Measurements from ENCODE around the gene ANKRD23. TPM values are rescaled to one million over a fixed set of nuclear protein-coding genes. Genes with fewer than 3 reads are reported as not detected.
A peak's percentile ranks its signal among the peaks of the same experiment; 100 is the strongest.

Gene ANKRD23
- total and polyA plus RNA-seq, 4 donors = 2.6 to 14.4 (median 7.8) TPM

GRCh38 chr2:96884299-96885094, 40.7 kb upstream of the ANKRD23 start:
- peaks cover 2% of the 10 kb centered on the region for H3K36me3 ChIP-seq (ENCODE audit: control insufficient read depth, insufficient read depth, low read length)
- no peak overlapping the region for H3K27ac ChIP-seq (ENCODE audit: low read depth, low read length)
- H3K4me1 ChIP-seq (ENCODE audit: control insufficient read depth, insufficient read depth, low read length) = peaks cover 65% of the 10 kb centered on the region
- WGBS (ENCODE audit: insufficient coverage) = 90% methylated on average over 19 of the region's 19 CpGs
- no peak overlapping the region for H3K4me3 ChIP-seq (ENCODE audit: low read depth, low read length)
- H3K27me3 ChIP-seq (ENCODE audit: control insufficient read depth, insufficient read depth, low read length) = no peaks in the 10 kb centered on the region
- DNase-seq (ENCODE audit: low read depth in 4 of 6, low spot score in 6 of 6) = no peak
- H3K9me3 ChIP-seq (ENCODE audit: control insufficient read depth, insufficient read depth, low read length) = no peaks in the 10 kb centered on the region

- Histone ChIP-seq H3K27ac (ENCODE audit: low read depth, low read length) (no peak overlapping the region), H3K4me3 (ENCODE audit: low read depth, low read length) (no peak overlapping the region), H3K4me1 (ENCODE audit: control insufficient read depth, insufficient read depth, low read length) (peaks cover 68% of the 10 kb centered on the region), H3K9me3 (ENCODE audit: control insufficient read depth, insufficient read depth, low read length) (no peaks in the 10 kb centered on the region), H3K36me3 (ENCODE audit: control insufficient read depth, insufficient read depth, low read length) (peaks cover 2% of the 10 kb centered on the region), H3K27me3 (ENCODE audit: control insufficient read depth, insufficient read depth, low read length) (no peaks in the 10 kb centered on the region)
- 86% methylated on average over 5 of the region's 9 CpGs for WGBS (ENCODE audit: insufficient coverage)
- no peak for DNase-seq (ENCODE audit: low read depth in 4 of 6, low spot score in 6 of 6)
Measured at GRCh38 chr2:96883306-96883705, 39.5 kb upstream of the ANKRD23 start.

DNA sequence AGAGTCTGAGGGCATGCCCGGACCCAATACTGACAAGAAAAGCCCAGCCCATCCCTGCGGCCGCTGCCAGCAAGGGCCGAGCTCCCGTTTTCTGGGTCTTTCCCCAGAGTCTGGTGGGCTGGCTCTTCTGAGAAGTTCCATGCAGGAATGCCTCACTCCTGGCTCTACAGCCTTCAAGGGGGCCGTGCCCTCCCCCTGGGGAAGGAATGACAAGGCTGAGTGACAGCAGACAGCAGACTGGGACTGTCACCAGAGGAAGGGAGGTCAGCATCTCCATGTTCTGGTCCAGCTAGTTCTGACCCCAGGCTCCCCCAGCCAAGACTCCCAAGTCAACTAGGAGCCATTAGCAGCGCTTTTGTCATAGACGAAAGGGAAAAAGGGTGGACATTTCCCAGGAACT, 39.1 kb upstream of the ANKRD23 start:
- WGBS (ENCODE audit: insufficient coverage) = 94% methylated on average over 6 of the region's 8 CpGs
- Histone ChIP-seq H3K4me1 (ENCODE audit: control insufficient read depth, insufficient read depth, low read length) (peaks cover 68% of the 10 kb centered on the region), H3K9me3 (ENCODE audit: control insufficient read depth, insufficient read depth, low read length) (no peaks in the 10 kb centered on the region), H3K4me3 (ENCODE audit: low read depth, low read length) (no peak overlapping the region), H3K36me3 (ENCODE audit: control insufficient read depth, insufficient read depth, low read length) (peaks cover 2% of the 10 kb centered on the region), H3K27me3 (ENCODE audit: control insufficient read depth, insufficient read depth, low read length) (no peaks in the 10 kb centered on the region), H3K27ac (ENCODE audit: low read depth, low read length) (no peak overlapping the region)
- DNase-seq (ENCODE audit: low read depth in 4 of 6, low spot score in 6 of 6) = no peak

GRCh38 chr2:96882230-96882629, 38.4 kb upstream of the ANKRD23 start:
- Histone ChIP-seq H3K27ac (ENCODE audit: low read depth, low read length) (no peak overlapping the region), H3K36me3 (ENCODE audit: control insufficient read depth, insufficient read depth, low read length) (peaks cover 2% of the 10 kb centered on the region), H3K9me3 (ENCODE audit: control insufficient read depth, insufficient read depth, low read length) (no peaks in the 10 kb centered on the region), H3K4me1 (ENCODE audit: control insufficient read depth, insufficient read depth, low read length) (peaks cover 68% of the 10 kb centered on the region), H3K4me3 (ENCODE audit: low read depth, low read length) (no peak overlapping the region), H3K27me3 (ENCODE audit: control insufficient read depth, insufficient read depth, low read length) (no peaks in the 10 kb centered on the region)
- no peak for DNase-seq (ENCODE audit: low read depth in 4 of 6, low spot score in 6 of 6)
- WGBS (ENCODE audit: insufficient coverage) = 67% methylated on average over 12 of the region's 12 CpGs

DNA sequence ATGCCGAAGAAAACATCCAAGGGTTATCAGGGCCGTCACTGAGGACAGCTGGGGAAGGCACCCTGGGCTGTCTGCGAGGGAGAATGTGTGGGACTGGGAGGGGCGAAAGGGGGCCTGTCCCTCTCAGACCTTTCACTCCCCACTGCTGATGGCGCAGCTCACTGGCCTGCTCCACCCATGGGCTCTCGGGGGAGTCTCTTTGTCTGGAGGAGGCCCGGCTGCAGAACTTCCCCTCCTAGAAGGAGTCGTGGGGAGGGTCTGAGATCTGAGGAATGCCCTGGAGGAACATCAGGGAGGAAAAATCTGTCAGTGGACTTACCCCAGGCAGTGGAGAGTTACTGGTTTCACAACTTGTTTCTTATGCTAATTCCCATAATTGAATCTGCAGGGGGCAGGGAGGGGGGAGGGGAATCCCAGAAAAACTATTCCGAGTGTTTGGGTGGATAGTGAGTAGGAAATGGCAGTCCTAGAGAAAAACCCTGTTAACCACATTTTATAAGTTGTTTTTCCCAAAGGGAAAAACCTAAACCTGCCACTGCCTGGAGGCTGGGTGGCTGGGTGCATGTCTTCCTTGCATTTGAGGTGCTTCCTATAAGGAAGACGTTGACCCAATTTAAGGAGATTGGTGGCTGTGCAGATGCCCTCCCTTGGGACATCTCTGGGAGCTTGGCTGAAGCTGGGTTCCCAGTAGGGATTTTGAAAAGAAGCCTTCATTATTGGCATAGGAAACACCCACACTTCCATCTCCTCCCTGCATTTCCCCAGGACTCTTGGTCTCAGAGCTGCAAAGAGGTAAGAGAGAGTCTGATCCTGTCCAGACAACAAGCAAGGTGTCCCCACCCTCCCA, 37.8 kb upstream of the ANKRD23 start:
- Histone ChIP-seq H3K9me3 (ENCODE audit: control insufficient read depth, insufficient read depth, low read length) (no peaks in the 10 kb centered on the region), H3K4me1 (ENCODE audit: control insufficient read depth, insufficient read depth, low read length) (peaks cover 71% of the 10 kb centered on the region), H3K36me3 (ENCODE audit: control insufficient read depth, insufficient read depth, low read length) (peaks cover 2% of the 10 kb centered on the region), H3K27me3 (ENCODE audit: control insufficient read depth, insufficient read depth, low read length) (no peaks in the 10 kb centered on the region), H3K4me3 (ENCODE audit: low read depth, low read length) (no peak overlapping the region), H3K27ac (ENCODE audit: low read depth, low read length) (no peak overlapping the region)
- DNase-seq (ENCODE audit: low read depth in 4 of 6, low spot score in 6 of 6) = peak in 1 of 6 donors; percentile 41
- WGBS (ENCODE audit: insufficient coverage) = 61% methylated on average over 3 of the region's 10 CpGs

DNA sequence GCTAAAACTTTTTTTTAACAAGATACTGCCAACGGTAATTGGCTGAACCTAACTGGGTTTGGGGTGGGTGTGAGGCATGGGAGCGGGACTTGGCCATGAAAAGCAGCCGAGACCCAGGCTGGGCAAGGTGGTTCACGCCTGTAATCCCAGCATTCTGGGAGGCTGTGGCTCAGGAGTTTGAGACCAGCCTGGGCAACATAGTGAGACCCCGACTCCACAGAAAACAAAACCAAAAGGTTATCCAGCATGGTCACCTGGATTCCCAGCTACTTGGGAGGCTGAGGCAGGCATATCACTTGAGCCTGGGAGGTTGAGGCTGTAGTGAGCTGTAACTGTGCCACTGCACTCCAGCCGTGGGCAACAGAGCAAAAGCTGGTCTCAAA, 37.1 kb upstream of the ANKRD23 start:
- 86% methylated on average over 5 of the region's 6 CpGs for WGBS (ENCODE audit: insufficient coverage)

DNA sequence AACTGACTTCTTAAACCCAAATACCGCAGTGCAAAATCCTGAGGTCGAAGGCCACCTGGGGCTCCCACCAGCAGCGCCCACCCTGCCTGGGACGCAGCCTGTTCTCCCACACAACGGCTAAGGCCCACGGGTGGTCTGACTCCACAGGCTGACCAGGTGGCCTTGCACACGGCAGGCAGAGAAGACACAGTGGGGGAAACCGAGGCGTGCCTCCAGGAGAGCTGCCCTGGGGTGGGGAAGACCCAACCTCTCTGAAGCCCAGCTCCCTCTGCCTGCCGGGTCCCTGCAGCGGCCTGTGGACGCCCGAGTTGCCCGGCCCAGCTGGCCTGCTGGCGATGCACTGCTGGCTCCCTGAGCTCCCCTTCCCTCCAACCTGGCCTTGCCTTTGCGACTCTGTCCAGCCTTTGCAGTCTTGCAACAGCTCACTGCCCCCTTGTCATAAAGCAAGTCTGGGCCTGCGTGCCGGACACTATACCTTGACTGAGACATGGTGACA, 35.8 kb upstream of the ANKRD23 start:
- no peak overlapping the region for H3K4me3 ChIP-seq (ENCODE audit: low read depth, low read length)
- peaks cover 75% of the 10 kb centered on the region for H3K4me1 ChIP-seq (ENCODE audit: control insufficient read depth, insufficient read depth, low read length)
- no peak overlapping the region for H3K27ac ChIP-seq (ENCODE audit: low read depth, low read length)
- 92% methylated on average over 17 of the region's 18 CpGs for WGBS (ENCODE audit: insufficient coverage)
- DNase-seq (ENCODE audit: low read depth in 4 of 6, low spot score in 6 of 6) = no peak
- H3K36me3 ChIP-seq (ENCODE audit: control insufficient read depth, insufficient read depth, low read length) = peaks cover 2% of the 10 kb centered on the region
- H3K27me3 ChIP-seq (ENCODE audit: control insufficient read depth, insufficient read depth, low read length) = no peaks in the 10 kb centered on the region
- no peaks in the 10 kb centered on the region for H3K9me3 ChIP-seq (ENCODE audit: control insufficient read depth, insufficient read depth, low read length)

More for the DNA sequence above, 37.1 kb upstream of the ANKRD23 start:
- Histone ChIP-seq H3K27me3 (ENCODE audit: control insufficient read depth, insufficient read depth, low read length) (no peaks in the 10 kb centered on the region), H3K36me3 (ENCODE audit: control insufficient read depth, insufficient read depth, low read length) (peaks cover 2% of the 10 kb centered on the region), H3K4me3 (ENCODE audit: low read depth, low read length) (no peak overlapping the region), H3K27ac (ENCODE audit: low read depth, low read length) (no peak overlapping the region), H3K4me1 (ENCODE audit: control insufficient read depth, insufficient read depth, low read length) (peaks cover 74% of the 10 kb centered on the region), H3K9me3 (ENCODE audit: control insufficient read depth, insufficient read depth, low read length) (no peaks in the 10 kb centered on the region)
- no peak for DNase-seq (ENCODE audit: low read depth in 4 of 6, low spot score in 6 of 6)

GRCh38 chr2:96878796-96879544, 35.1 kb upstream of the ANKRD23 start:
- H3K4me1 ChIP-seq (ENCODE audit: control insufficient read depth, insufficient read depth, low read length) = peaks cover 75% of the 10 kb centered on the region
- H3K4me3 ChIP-seq (ENCODE audit: low read depth, low read length) = no peak overlapping the region
- H3K9me3 ChIP-seq (ENCODE audit: control insufficient read depth, insufficient read depth, low read length) = no peaks in the 10 kb centered on the region
- H3K27me3 ChIP-seq (ENCODE audit: control insufficient read depth, insufficient read depth, low read length) = no peaks in the 10 kb centered on the region
- no peak overlapping the region for H3K27ac ChIP-seq (ENCODE audit: low read depth, low read length)
- peaks cover 2% of the 10 kb centered on the region for H3K36me3 ChIP-seq (ENCODE audit: control insufficient read depth, insufficient read depth, low read length)
- 78% methylated on average over 20 of the region's 22 CpGs for WGBS (ENCODE audit: insufficient coverage)
- no peak for DNase-seq (ENCODE audit: low read depth in 4 of 6, low spot score in 6 of 6)

DNA sequence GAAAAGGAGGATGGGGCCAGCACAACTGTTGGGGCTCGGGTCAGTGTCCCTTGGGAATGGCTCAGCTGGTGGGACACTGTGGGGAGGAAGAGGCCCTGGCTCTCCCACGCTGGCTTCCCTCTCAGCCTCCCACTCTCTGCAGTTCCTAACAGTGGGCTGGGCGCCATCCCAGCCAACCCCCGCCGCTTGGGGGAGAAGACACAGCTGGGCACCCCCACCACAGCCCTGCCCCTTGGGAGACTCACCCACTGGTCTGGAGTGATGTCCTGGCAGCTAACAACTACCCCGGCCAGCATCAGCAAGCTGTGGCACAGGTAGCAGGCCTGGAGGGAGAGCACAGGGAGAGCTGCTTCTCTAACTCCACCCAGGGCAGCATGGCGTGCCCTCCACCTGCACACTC, 34.4 kb upstream of the ANKRD23 start:
- 70% methylated on average over 4 of the region's 7 CpGs for WGBS (ENCODE audit: insufficient coverage)
- Histone ChIP-seq H3K4me3 (ENCODE audit: low read depth, low read length) (no peak overlapping the region), H3K27me3 (ENCODE audit: control insufficient read depth, insufficient read depth, low read length) (no peaks in the 10 kb centered on the region), H3K4me1 (ENCODE audit: control insufficient read depth, insufficient read depth, low read length) (peaks cover 80% of the 10 kb centered on the region), H3K36me3 (ENCODE audit: control insufficient read depth, insufficient read depth, low read length) (no peaks in the 10 kb centered on the region), H3K27ac (ENCODE audit: low read depth, low read length) (no peak overlapping the region), H3K9me3 (ENCODE audit: control insufficient read depth, insufficient read depth, low read length) (no peaks in the 10 kb centered on the region)
- DNase-seq (ENCODE audit: low read depth in 4 of 6, low spot score in 6 of 6) = no peak

Measured in spinal cord (tissue), 10 donors.